Caco-2 (cell line): ENCODE results near the gene C3orf22. TPM values are rescaled to one million over a fixed set of nuclear protein-coding genes. Genes with fewer than 3 reads are reported as not detected.
"Not testable (repeated sequence)": the region's sequence is repeated elsewhere in the genome, so short reads cannot be mapped to it uniquely, and the experiment has no call there.

Source experiments
- BruUV-seq: library from RNA; stranded (reverse); fragments of 400-500 nt; replicated peaks from 2 replicates; lab custom pipeline; 2021; lab: Mats Ljungman, UMichigan
- CTCF ChIA-PET: fragments of 300-600 bp; sonication (Branson Sonifier 250); formaldehyde crosslinking; loops from one replicate; lab custom pipeline; 2022; ENCODE audit warnings: antibody characterized with exemption; lab: Charles Lee
- POLR2A ChIA-PET: fragments of 300-600 bp; sonication (Branson Sonifier 250); formaldehyde crosslinking; loops from one replicate; lab custom pipeline; 2022; ENCODE audit warnings: antibody characterized with exemption; lab: Charles Lee
- DNase-seq, 2 experiments: peaks; one replicate each; pipeline versions ENCODE4 v3.0.0 to v3.0.0-alpha.2; 2020 to 2022
- H3K27me3 ChIP-seq: replicated peaks from 2 replicates; pipeline ENCODE4 v1.6.0; 2011; ENCODE audit warnings: low read length; ENCODE audit not compliant: control insufficient read depth, insufficient read depth
- H3K36me3 ChIP-seq: 2 replicates; pipeline ENCODE4 v1.5.1; 2011; ENCODE audit warnings: low read length; ENCODE audit not compliant: control insufficient read depth, insufficient read depth
- H3K4me1 ChIP-seq: fragments of 250-450 bp; sonication (Bioruptor Pico); 2 replicates; pipeline ENCODE4 v1.5.1; 2020; ENCODE audit warnings: mild to moderate bottlenecking
- H3K4me3 ChIP-seq: 2 replicates; pipeline ENCODE4 v1.5.1; 2011; ENCODE audit warnings: low read depth, mild to moderate bottlenecking, control low read depth, low read length
- H3K9me3 ChIP-seq: fragments of 250-450 bp; sonication (Bioruptor Pico); 2 replicates; pipeline ENCODE4 v1.5.1; 2020; ENCODE audit warnings: mild to moderate bottlenecking, moderate library complexity
- H3K27ac Mint-ChIP-seq: one replicate; pipeline ENCODE4 v1.8.0; 2022; ENCODE audit warnings: mixed read lengths; ENCODE audit not compliant: unreplicated experiment
- H3K27me3 Mint-ChIP-seq: one replicate; pipeline ENCODE4 v1.8.0; 2022; ENCODE audit warnings: mixed read lengths; ENCODE audit not compliant: insufficient read depth, unreplicated experiment
- H3K36me3 Mint-ChIP-seq: one replicate; pipeline ENCODE4 v1.8.0; 2022; ENCODE audit warnings: mild to moderate bottlenecking, mixed read lengths; ENCODE audit not compliant: insufficient read depth, unreplicated experiment
- H3K4me1 Mint-ChIP-seq: one replicate; pipeline ENCODE4 v1.8.0; 2022; ENCODE audit warnings: low read depth, mixed read lengths; ENCODE audit not compliant: unreplicated experiment
- H3K4me3 Mint-ChIP-seq: one replicate; pipeline ENCODE4 v1.8.0; 2022; ENCODE audit warnings: mild to moderate bottlenecking, moderate library complexity, mixed read lengths; ENCODE audit not compliant: unreplicated experiment
- H3K9me3 Mint-ChIP-seq: one replicate; pipeline ENCODE4 v1.8.0; 2022; ENCODE audit warnings: mixed read lengths; ENCODE audit not compliant: unreplicated experiment
- CTCF ChIP-seq, 2 experiments: fragments of 200-600 bp in 1 of 2; IDR thresholded peaks; 1 replicate in 1 of 2; 2 replicates in 1 of 2; pipeline versions ENCODE4 v1.5.1 to v1.8.0; 2011 to 2022; ENCODE audit warnings: antibody characterized with exemption in 1 of 2, control low read depth in 1 of 2, inconsistent platforms in 1 of 2, low read depth in 1 of 2, low read length in 1 of 2, mild to moderate bottlenecking in 1 of 2, moderate library complexity in 1 of 2; ENCODE audit not compliant: insufficient read depth in 1 of 2, severe bottlenecking in 1 of 2, unreplicated experiment in 1 of 2
- intact Hi-C: fragments of 100-400 bp; cut with micrococcal nuclease; formaldehyde crosslinking; loops from one replicate; pipeline ENCODE4 v1.10.0; 2022; ENCODE audit not compliant: unreplicated experiment
- total RNA-seq: library from RNA; stranded (reverse); gene quantifications from 2 replicates; pipeline ENCODE4 v1.2.3, GENCODE V29; 2022

C3orf22 gene
- total RNA-seq, 1 experiment from 2014 or later: not detected

GRCh38 chr3:126606001-126606400, 47.3 kb upstream of the C3orf22 start:
- H3K27me3 ChIP-seq: no peaks in the 10 kb centered on the region
- no peak overlapping the region for H3K4me3 ChIP-seq
- intact Hi-C loops: no loop called here
- no peak overlapping the region for H3K27ac Mint-ChIP-seq
- BruUV-seq: no TSS peak
- no peaks in the 10 kb centered on the region for H3K4me1 Mint-ChIP-seq
- no peak for TF ChIP-seq CTCF (IDR thresholded peaks at IDR 0.05; ENCODE audit: insufficient read depth in 1 of 2, low read depth in 1 of 2, low read length in 1 of 2, severe bottlenecking in 1 of 2, unreplicated experiment in 1 of 2)
- H3K36me3 ChIP-seq: peaks cover 2% of the 10 kb centered on the region; the same call in 1 of the 2 replicates
- no peak overlapping the region for H3K4me3 Mint-ChIP-seq
- ChIA-PET POLR2A (no interaction called here), CTCF (no interaction called here)
- no peaks in the 10 kb centered on the region for H3K9me3 Mint-ChIP-seq
- peaks cover 3% of the 10 kb centered on the region for H3K27me3 Mint-ChIP-seq
- H3K9me3 ChIP-seq: no peaks in the 10 kb centered on the region
- no peaks in the 10 kb centered on the region for H3K36me3 Mint-ChIP-seq
- H3K4me1 ChIP-seq: no peaks in the 10 kb centered on the region
- DNase-seq: no peak

- no peak for TF ChIP-seq CTCF (IDR thresholded peaks at IDR 0.05; ENCODE audit: insufficient read depth in 1 of 2, low read depth in 1 of 2, low read length in 1 of 2, severe bottlenecking in 1 of 2, unreplicated experiment in 1 of 2)
- CTCF ChIA-PET: no interaction called here
- Histone ChIP-seq H3K9me3 (no peaks in the 10 kb centered on the region), H3K36me3 (peaks cover 2% of the 10 kb centered on the region; the same call in 1 of the 2 replicates), H3K27me3 (no peaks in the 10 kb centered on the region), H3K4me1 (no peaks in the 10 kb centered on the region), H3K4me3 (no peak overlapping the region)
- Mint-ChIP-seq H3K4me1 (no peaks in the 10 kb centered on the region), H3K36me3 (no peaks in the 10 kb centered on the region), H3K4me3 (no peak overlapping the region), H3K27me3 (peaks cover 3% of the 10 kb centered on the region), H3K9me3 (no peaks in the 10 kb centered on the region), H3K27ac (no peak overlapping the region)
- POLR2A ChIA-PET: no interaction called here
- no peak for DNase-seq
- intact Hi-C loops: no loop called here
- BruUV-seq: no TSS peak
Observed at GRCh38 chr3:126604691-126605090, 46.0 kb upstream of the C3orf22 start.

- peaks cover 3% of the 10 kb centered on the region for H3K27me3 Mint-ChIP-seq
- ChIA-PET CTCF (no interaction called here), POLR2A (no interaction called here)
- H3K4me3 ChIP-seq: no peak overlapping the region
- no peaks in the 10 kb centered on the region for H3K27me3 ChIP-seq
- no peak overlapping the region for H3K27ac Mint-ChIP-seq
- TF ChIP-seq CTCF (IDR thresholded peaks at IDR 0.05; ENCODE audit: insufficient read depth in 1 of 2, low read depth in 1 of 2, low read length in 1 of 2, severe bottlenecking in 1 of 2, unreplicated experiment in 1 of 2): no peak
- no peaks in the 10 kb centered on the region for H3K36me3 Mint-ChIP-seq
- no peaks in the 10 kb centered on the region for H3K9me3 ChIP-seq
- H3K4me1 ChIP-seq: no peaks in the 10 kb centered on the region
- no peaks in the 10 kb centered on the region for H3K4me1 Mint-ChIP-seq
- intact Hi-C loops: no loop called here
- H3K9me3 Mint-ChIP-seq: no peaks in the 10 kb centered on the region
- no peaks in the 10 kb centered on the region for H3K36me3 ChIP-seq
- DNase-seq: no peak
- no peak overlapping the region for H3K4me3 Mint-ChIP-seq
- BruUV-seq: no TSS peak
Observed at GRCh38 chr3:126599101-126599500, 40.4 kb upstream of the C3orf22 start.

- CTCF ChIA-PET, H3K4me3 ChIP-seq, H3K4me1 ChIP-seq, H3K4me3 Mint-ChIP-seq, H3K36me3 ChIP-seq, H3K27me3 ChIP-seq, H3K4me1 Mint-ChIP-seq, H3K9me3 Mint-ChIP-seq, H3K36me3 Mint-ChIP-seq, DNase-seq, POLR2A ChIA-PET, BruUV-seq, H3K9me3 ChIP-seq, H3K27me3 Mint-ChIP-seq, H3K27ac Mint-ChIP-seq, intact Hi-C loops: not testable (repeated sequence)
Observed at GRCh38 chr3:126595479-126595878, 36.7 kb upstream of the C3orf22 start.

- H3K9me3 Mint-ChIP-seq, H3K4me3 ChIP-seq, H3K4me3 Mint-ChIP-seq, H3K36me3 ChIP-seq, H3K4me1 Mint-ChIP-seq, CTCF ChIA-PET, POLR2A ChIA-PET, H3K36me3 Mint-ChIP-seq, BruUV-seq, H3K4me1 ChIP-seq, intact Hi-C loops, H3K27ac Mint-ChIP-seq, DNase-seq, H3K9me3 ChIP-seq, H3K27me3 ChIP-seq: not testable (repeated sequence)
- H3K27me3 Mint-ChIP-seq: peaks cover 15% of the 10 kb centered on the region
Observed at GRCh38 chr3:126591515-126591914, 32.8 kb upstream of the C3orf22 start.
